GM13976 (cell line): ENCODE results near the gene YTHDF2.
"Not testable (repeated sequence)": the region's sequence is repeated elsewhere in the genome, so short reads cannot be mapped to it uniquely, and the experiment has no call there.

Source experiments
- DNase-seq: peaks from one replicate; pipeline ENCODE4 v3.0.0; 2012; ENCODE audit warnings: low spot score
- in situ Hi-C: fragments of 300-500 bp; cut with MboI; formaldehyde crosslinking; loops from one replicate; pipeline ENCODE4 v1.12.0; 2022; ENCODE audit warnings: low sequenced_read_pairs, mixed read lengths, inconsistent platforms; ENCODE audit not compliant: unreplicated experiment
- TF ChIP-seq, protein P1 (sequence below): IDR thresholded peaks from 2 replicates; pipeline ENCODE4 v1.5.1; 2012; ENCODE audit warnings: borderline replicate concordance, mild to moderate bottlenecking; ENCODE audit not compliant: insufficient read depth; ENCODE audit errors: extremely low read depth, missing control alignments, control extremely low read depth

Gene YTHDF2

DNA sequence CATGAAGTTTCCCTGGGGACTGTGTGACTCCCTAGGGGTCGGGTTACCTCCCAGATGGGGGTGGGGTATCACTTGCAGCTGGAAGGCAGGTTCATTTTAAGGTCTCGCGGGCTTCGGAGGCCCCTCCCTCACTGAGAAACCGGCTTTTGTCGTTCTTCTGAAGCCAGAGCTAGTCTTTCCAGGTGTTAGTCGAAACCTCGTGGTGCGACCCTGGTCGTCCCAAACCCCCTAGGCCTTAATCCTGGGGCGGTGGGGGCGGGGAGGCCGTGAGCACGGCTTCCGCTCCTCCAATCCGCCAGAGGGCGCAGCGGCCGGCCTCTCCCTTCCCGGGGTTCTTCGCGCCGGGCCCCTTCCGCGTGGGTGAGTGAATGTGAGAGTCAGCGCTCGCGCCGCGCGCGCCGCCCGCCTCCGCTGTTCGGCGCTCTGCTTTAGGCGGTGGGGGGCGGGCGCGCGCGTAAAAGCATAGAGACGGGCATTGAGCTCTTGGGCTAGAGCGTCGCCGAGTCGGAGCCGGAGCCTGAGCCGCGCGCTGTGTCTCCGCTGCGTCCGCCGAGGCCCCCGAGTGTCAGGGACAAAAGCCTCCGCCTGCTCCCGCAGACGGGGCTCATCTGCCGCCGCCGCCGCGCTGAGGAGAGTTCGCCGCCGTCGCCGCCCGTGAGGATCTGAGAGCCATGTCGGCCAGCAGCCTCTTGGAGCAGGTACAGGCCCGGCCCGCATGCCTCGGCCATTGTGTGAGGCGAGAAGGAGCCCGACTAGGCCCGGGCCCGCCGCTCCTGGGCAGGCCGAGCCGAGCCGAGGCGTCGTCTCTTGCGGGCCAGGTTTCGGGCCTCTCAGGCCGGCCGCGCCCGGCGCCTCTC is at the start of gene YTHDF2:
TSS of gene YTHDF2 (plus strand) at position 491 of the 857 bp plus-strand sequence. CDS start at position 672, 181 bp downstream.
- TF ChIP-seq, protein P1, sequence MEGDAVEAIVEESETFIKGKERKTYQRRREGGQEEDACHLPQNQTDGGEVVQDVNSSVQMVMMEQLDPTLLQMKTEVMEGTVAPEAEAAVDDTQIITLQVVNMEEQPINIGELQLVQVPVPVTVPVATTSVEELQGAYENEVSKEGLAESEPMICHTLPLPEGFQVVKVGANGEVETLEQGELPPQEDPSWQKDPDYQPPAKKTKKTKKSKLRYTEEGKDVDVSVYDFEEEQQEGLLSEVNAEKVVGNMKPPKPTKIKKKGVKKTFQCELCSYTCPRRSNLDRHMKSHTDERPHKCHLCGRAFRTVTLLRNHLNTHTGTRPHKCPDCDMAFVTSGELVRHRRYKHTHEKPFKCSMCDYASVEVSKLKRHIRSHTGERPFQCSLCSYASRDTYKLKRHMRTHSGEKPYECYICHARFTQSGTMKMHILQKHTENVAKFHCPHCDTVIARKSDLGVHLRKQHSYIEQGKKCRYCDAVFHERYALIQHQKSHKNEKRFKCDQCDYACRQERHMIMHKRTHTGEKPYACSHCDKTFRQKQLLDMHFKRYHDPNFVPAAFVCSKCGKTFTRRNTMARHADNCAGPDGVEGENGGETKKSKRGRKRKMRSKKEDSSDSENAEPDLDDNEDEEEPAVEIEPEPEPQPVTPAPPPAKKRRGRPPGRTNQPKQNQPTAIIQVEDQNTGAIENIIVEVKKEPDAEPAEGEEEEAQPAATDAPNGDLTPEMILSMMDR = peak; percentile 96
- peak; percentile 96 for DNase-seq
- in situ Hi-C loops = no loop called here

DNA sequence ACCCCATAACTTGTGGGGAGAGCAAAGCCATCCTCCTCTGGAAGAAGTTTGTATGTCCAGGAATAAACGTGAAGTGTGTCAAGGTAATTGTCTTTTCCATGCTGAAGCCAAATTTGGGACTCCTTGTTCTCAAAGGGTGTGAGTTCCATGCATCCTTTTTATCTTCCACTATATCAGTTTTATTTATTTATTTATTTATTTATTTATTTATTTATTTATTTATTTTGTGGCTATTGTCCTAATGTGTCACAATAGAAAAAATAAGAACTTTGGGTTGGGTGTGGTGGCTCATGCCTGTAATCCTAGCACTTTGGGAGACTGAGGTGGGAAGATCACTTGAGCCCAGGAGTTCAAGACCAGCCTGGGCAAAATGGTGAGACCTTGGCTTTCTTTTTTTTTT is 45.1 kb upstream of the YTHDF2 start:
- DNase-seq, in situ Hi-C loops: not testable (repeated sequence)

DNA sequence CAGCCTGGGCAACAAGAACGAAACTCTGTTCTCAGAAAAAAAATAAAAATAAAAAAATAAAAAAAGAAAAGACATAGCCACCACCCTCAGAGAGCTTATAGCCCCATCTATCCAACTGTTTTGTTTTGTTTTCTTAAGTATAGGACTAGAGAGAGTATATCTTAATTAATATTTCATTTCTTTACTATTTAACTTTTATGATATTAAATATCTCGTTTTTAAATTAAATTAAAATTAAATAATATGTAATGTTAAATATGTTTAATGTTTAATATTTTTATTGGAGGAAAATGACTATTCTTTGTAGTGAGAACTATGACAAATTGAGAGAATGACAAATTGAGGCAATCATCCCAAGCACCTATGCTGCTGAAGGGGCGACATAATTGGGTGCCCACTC is 33.1 kb upstream of the YTHDF2 start:
- in situ Hi-C loops = no loop called here
- no peak for DNase-seq
- TF ChIP-seq, protein P1 = no peak

DNA sequence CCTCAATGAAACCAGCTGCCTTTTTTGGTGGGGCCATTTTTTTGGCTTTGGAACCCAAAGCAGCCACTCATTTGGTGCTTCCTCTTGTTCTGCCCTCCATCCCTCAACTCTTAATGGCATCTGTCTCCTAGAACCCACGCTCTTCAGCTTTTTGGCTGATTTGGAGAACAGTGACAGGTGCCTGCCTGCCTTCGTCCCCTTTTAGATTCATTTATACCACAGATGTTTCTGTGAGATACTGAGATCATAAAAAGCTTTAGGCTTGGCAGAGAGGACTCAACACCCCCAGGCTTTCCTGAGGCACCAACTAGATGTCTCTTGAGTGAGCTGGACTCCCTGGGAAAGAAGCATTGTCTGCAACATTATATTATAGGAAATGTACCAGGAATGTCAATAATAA is 20.4 kb upstream of the YTHDF2 start:
- TF ChIP-seq, protein P1 = no peak
- in situ Hi-C loops = no loop called here
- DNase-seq = no peak

DNA sequence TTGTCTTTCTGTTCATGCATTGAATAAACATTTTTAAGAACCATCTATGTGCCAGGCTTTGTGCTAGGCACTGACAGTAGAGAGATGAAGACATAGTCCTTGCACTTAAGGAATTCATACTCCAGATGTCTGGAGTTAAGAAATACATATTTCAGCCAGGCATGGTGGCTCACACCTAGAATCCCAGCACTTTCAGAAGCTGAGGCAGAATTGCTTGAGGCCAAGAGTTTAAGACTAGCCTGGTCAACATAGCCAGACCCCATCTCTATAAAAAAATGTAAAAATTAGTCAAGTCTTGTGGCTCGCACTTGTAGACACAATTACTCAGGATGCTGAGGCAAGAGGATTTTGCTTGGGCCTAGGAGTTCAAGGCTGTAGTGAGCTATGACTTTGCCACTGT is 18.6 kb upstream of the YTHDF2 start:
- no peak for DNase-seq
- TF ChIP-seq, protein P1 = no peak

DNA sequence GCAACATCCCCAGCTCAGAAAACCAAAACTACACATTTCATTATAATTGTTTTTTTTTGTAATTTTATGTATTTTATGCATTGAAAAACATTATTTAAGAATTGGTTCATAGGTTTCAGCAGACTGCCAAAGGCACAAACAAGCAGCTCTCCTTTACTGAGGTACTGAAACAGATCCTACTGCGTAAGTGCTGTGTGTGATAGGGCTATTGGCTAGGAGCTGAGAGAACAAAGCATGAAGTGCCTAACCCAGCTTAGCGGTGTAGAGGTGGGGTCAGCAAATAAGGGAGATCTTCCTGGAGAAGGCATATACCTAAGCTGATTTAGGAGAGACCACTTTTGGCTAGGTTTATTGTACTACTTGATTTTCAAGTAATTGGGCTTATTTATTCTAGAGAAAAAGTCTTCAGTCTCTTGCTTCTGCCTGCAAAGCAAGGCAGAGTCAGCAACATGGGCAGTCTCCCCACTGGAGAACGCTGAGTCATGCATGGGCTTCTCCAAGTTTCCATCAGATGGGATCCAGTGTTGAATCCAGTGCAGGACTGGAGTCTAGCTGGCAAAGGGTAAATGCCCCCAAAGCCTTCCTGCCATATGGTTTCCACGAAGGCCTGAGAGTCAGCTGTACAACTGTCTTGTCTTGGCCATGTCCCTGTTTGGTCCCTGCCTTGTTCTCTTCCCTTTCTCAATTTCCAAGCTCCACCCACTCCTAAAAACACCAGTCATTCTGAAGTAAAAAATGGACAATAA is 18.0 kb upstream of the YTHDF2 start:
- TF ChIP-seq, protein P1 = no peak
- no peak for DNase-seq
- in situ Hi-C loops = no loop called here

More for the DNA sequence above, 18.6 kb upstream of the YTHDF2 start:
- in situ Hi-C loops = no loop called here

DNA sequence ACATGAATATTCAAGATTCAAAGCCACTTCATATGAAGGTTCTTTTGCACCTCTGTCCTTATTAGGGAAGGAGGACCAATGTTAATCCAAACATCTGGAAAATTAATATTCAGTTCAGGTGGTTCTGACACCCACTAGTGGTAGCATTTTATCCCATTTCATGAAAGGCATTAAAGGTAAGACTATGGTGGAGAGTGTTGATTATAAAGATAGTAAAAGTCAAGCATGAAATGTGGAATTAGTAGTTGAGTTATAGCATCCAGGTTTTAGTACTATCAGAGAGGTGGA is 17.5 kb upstream of the YTHDF2 start:
- in situ Hi-C loops = no loop called here
- DNase-seq = no peak
- TF ChIP-seq, protein P1 = no peak
